ENCODE measurements around the gene C16orf54. TPM values are rescaled to one million over a fixed set of nuclear protein-coding genes. Genes with fewer than 3 reads are reported as not detected.
"Not testable (repeated sequence)": the region's sequence is repeated elsewhere in the genome, so short reads cannot be mapped to it uniquely, and the experiment has no call there.

The C16orf54 gene
- total RNA-seq, 2 donors from 2014 or later = 1.1 to 1.2 TPM

GRCh38 chr16:29765167-29766032 is 19.6 kb upstream of the C16orf54 start:
- 55% methylated on average over 15 of the region's 15 CpGs for WGBS
- DNase-seq (ENCODE audit: low spot score) = peak; percentile 31
- no peak overlapping the region for H3K4me3 ChIP-seq
- TF ChIP-seq POLR2AphosphoS5 (IDR thresholded peaks at IDR 0.05) = peak; percentile 33
- TF ChIP-seq POLR2A (IDR thresholded peaks at IDR 0.05) = no peak
- H3K36me3 ChIP-seq = no peaks in the 10 kb centered on the region
- H3K27me3 ChIP-seq (replicated peaks; ENCODE audit: insufficient read depth) = no peaks in the 10 kb centered on the region
- peak overlapping the region; percentile 0 to 19 for H3K27ac ChIP-seq
- intact Hi-C loops (cut with DNase I) = no loop called here
- H3K4me1 ChIP-seq (replicated peaks) = peaks cover 4% of the 10 kb centered on the region
- H3K9me3 ChIP-seq = no peaks in the 10 kb centered on the region

- 79% methylated on average over 6 of the region's 6 CpGs for WGBS
- H3K9me3 ChIP-seq = no peaks in the 10 kb centered on the region
- no peaks in the 10 kb centered on the region for H3K36me3 ChIP-seq
- H3K27me3 ChIP-seq (replicated peaks; ENCODE audit: insufficient read depth) = no peaks in the 10 kb centered on the region
- H3K4me1 ChIP-seq (replicated peaks) = peaks cover 4% of the 10 kb centered on the region
- intact Hi-C loops (cut with DNase I) = no loop called here
- H3K4me3 ChIP-seq = no peak overlapping the region
- no peak for DNase-seq (ENCODE audit: low spot score)
- H3K27ac ChIP-seq = no peak overlapping the region
- TF ChIP-seq POLR2A (IDR thresholded peaks at IDR 0.05) (no peak), POLR2AphosphoS5 (IDR thresholded peaks at IDR 0.05) (no peak), CTCF (IDR thresholded peaks at IDR 0.05) (no peak)
These were observed 17.5 kb upstream of the C16orf54 start for GRCh38 chr16:29763326-29763725.

GRCh38 chr16:29761882-29762281 is 16.1 kb upstream of the C16orf54 start:
- DNase-seq (ENCODE audit: low spot score) = no peak
- Histone ChIP-seq H3K9me3 (no peaks in the 10 kb centered on the region), H3K36me3 (no peaks in the 10 kb centered on the region), H3K27ac (no peak overlapping the region), H3K4me1 (replicated peaks) (peaks cover 4% of the 10 kb centered on the region), H3K27me3 (replicated peaks; ENCODE audit: insufficient read depth) (no peaks in the 10 kb centered on the region), H3K4me3 (no peak overlapping the region)
- WGBS = 89% methylated on average over 6 of the region's 6 CpGs
- TF ChIP-seq POLR2A (IDR thresholded peaks at IDR 0.05) (no peak), CTCF (IDR thresholded peaks at IDR 0.05) (no peak), POLR2AphosphoS5 (IDR thresholded peaks at IDR 0.05) (no peak)
- intact Hi-C loops (cut with DNase I) = no loop called here

- DNase-seq (ENCODE audit: low spot score); H3K27ac ChIP-seq; H3K27me3 ChIP-seq (replicated peaks; ENCODE audit: insufficient read depth); H3K4me3 ChIP-seq; H3K36me3 ChIP-seq; H3K9me3 ChIP-seq; intact Hi-C loops (cut with DNase I); H3K4me1 ChIP-seq (replicated peaks): not testable (repeated sequence)
- WGBS = 70% methylated on average over 8 of the region's 8 CpGs
These were observed 15.5 kb upstream of the C16orf54 start for GRCh38 chr16:29761280-29761651.

GRCh38 chr16:29760567-29761279 is 14.9 kb upstream of the C16orf54 start:
- no peaks in the 10 kb centered on the region for H3K9me3 ChIP-seq
- 69% methylated on average over 9 of the region's 9 CpGs for WGBS
- TF ChIP-seq POLR2A (IDR thresholded peaks at IDR 0.05) (no peak), POLR2AphosphoS5 (IDR thresholded peaks at IDR 0.05) (no peak)
- H3K27me3 ChIP-seq (replicated peaks; ENCODE audit: insufficient read depth) = no peaks in the 10 kb centered on the region
- H3K36me3 ChIP-seq = no peaks in the 10 kb centered on the region
- H3K4me1 ChIP-seq (replicated peaks) = peaks cover 4% of the 10 kb centered on the region
- H3K4me3 ChIP-seq = no peak overlapping the region
- no peak for DNase-seq (ENCODE audit: low spot score)
- intact Hi-C loops (cut with DNase I) = no loop called here
- no peak overlapping the region for H3K27ac ChIP-seq

GRCh38 chr16:29757950-29758466 is 12.2 kb upstream of the C16orf54 start:
- H3K27ac ChIP-seq = no peak overlapping the region
- no peaks in the 10 kb centered on the region for H3K27me3 ChIP-seq (replicated peaks; ENCODE audit: insufficient read depth)
- H3K36me3 ChIP-seq = no peaks in the 10 kb centered on the region
- H3K9me3 ChIP-seq = no peaks in the 10 kb centered on the region
- H3K4me1 ChIP-seq (replicated peaks) = no peaks in the 10 kb centered on the region
- 68% methylated on average over 6 of the region's 6 CpGs for WGBS
- intact Hi-C loops (cut with DNase I) = no loop called here
- no peak for DNase-seq (ENCODE audit: low spot score)
- no peak overlapping the region for H3K4me3 ChIP-seq
- TF ChIP-seq CTCF (IDR thresholded peaks at IDR 0.05) (no peak), POLR2AphosphoS5 (IDR thresholded peaks at IDR 0.05) (no peak), POLR2A (IDR thresholded peaks at IDR 0.05) (no peak)

GRCh38 chr16:29757086-29757485 is 11.3 kb upstream of the C16orf54 start:
- H3K27me3 ChIP-seq (replicated peaks; ENCODE audit: insufficient read depth); intact Hi-C loops (cut with DNase I); DNase-seq (ENCODE audit: low spot score); H3K27ac ChIP-seq; H3K36me3 ChIP-seq; H3K4me3 ChIP-seq; H3K9me3 ChIP-seq; H3K4me1 ChIP-seq (replicated peaks): not testable (repeated sequence)
- 88% methylated on average over 8 of the region's 8 CpGs for WGBS
